Brain microvascular endothelial cell (primary cell): ENCODE data around the gene ETFBKMT.
"Not testable (repeated sequence)": the region's sequence is repeated elsewhere in the genome, so short reads cannot be mapped to it uniquely, and the experiment has no call there.

ENCODE experiments used
- DNase-seq: peaks from one replicate; pipeline ENCODE4 v3.0.0-alpha.2; 2020
- H3K27ac ChIP-seq: fragments of 250-450 bp; sonication (Bioruptor Pico); 2 replicates; pipeline ENCODE4 v1.5.1; 2020; ENCODE audit warnings: mild to moderate bottlenecking, moderate library complexity
- H3K27me3 ChIP-seq: fragments of 250-450 bp; sonication (Bioruptor Pico); replicated peaks from 2 replicates; pipeline ENCODE4 v1.5.1; 2020; ENCODE audit warnings: mild to moderate bottlenecking
- H3K36me3 ChIP-seq: fragments of 250-450 bp; sonication (Bioruptor Pico); replicated peaks from 2 replicates; pipeline ENCODE4 v1.5.1; 2020; ENCODE audit warnings: mild to moderate bottlenecking
- H3K4me3 ChIP-seq: 2 replicates; pipeline ENCODE4 v1.5.1; 2011; ENCODE audit warnings: low read depth, mild to moderate bottlenecking, control low read depth, low read length, moderate library complexity
- CTCF ChIP-seq: IDR thresholded peaks from 2 replicates; pipeline ENCODE4 v1.5.1; 2011; ENCODE audit warnings: low read depth, mild to moderate bottlenecking, moderate library complexity, low read length, control low read depth, inconsistent platforms; ENCODE audit errors: missing control alignments
- in situ Hi-C: cut with HindIII; loops from 2 replicates; pipeline ENCODE4 v1.10.0; 2017; ENCODE audit warnings: low sequenced_read_pairs, low pct_ligation_motif_present

ETFBKMT gene

GRCh38 chr12:31662176-31662849 is 2.8 kb downstream of the ETFBKMT start:
- no peak for DNase-seq

GRCh38 chr12:31663576-31663975 is 4.1 kb downstream of the ETFBKMT start:
- no peaks in the 10 kb centered on the region for H3K36me3 ChIP-seq
- no peak for TF ChIP-seq CTCF
- H3K27me3 ChIP-seq: no peaks in the 10 kb centered on the region
- no peak overlapping the region for H3K4me3 ChIP-seq
- H3K27ac ChIP-seq: no peak overlapping the region
- no peak for DNase-seq
- in situ Hi-C loops: no loop called here

More at GRCh38 chr12:31662176-31662849, 2.8 kb downstream of the ETFBKMT start:
- in situ Hi-C loops: no loop called here
- no peak for TF ChIP-seq CTCF
- Histone ChIP-seq H3K4me3 (no peak overlapping the region), H3K36me3 (no peaks in the 10 kb centered on the region), H3K27me3 (no peaks in the 10 kb centered on the region), H3K27ac (no peak overlapping the region)

GRCh38 chr12:31664038-31664437 is 4.5 kb downstream of the ETFBKMT start:
- in situ Hi-C loops: no loop called here
- no peak overlapping the region for H3K27ac ChIP-seq
- TF ChIP-seq CTCF: no peak
- DNase-seq: no peak
- H3K4me3 ChIP-seq: no peak overlapping the region
- H3K36me3 ChIP-seq: no peaks in the 10 kb centered on the region
- no peaks in the 10 kb centered on the region for H3K27me3 ChIP-seq

- H3K27me3 ChIP-seq: no peaks in the 10 kb centered on the region
- no peak for TF ChIP-seq CTCF
- no peaks in the 10 kb centered on the region for H3K36me3 ChIP-seq
- no peak for DNase-seq
- H3K27ac ChIP-seq: no peak overlapping the region
- in situ Hi-C loops: no loop called here
- H3K4me3 ChIP-seq: no peak overlapping the region
Measured at GRCh38 chr12:31669020-31669419, 9.5 kb downstream of the ETFBKMT start.

- H3K27me3 ChIP-seq, H3K36me3 ChIP-seq, H3K27ac ChIP-seq, DNase-seq, H3K4me3 ChIP-seq, in situ Hi-C loops: not testable (repeated sequence)
Measured at GRCh38 chr12:31669582-31669981, 10.1 kb downstream of the ETFBKMT start.

GRCh38 chr12:31672521-31672920 is 13.0 kb downstream of the ETFBKMT start:
- TF ChIP-seq CTCF: no peak
- Histone ChIP-seq H3K27ac (no peak overlapping the region), H3K4me3 (no peak overlapping the region), H3K27me3 (no peaks in the 10 kb centered on the region), H3K36me3 (no peaks in the 10 kb centered on the region)
- no peak for DNase-seq
- in situ Hi-C loops: no loop called here
